ENCODE results near the gene SLC1A4. TPM values are rescaled to one million over a fixed set of nuclear protein-coding genes. Genes with fewer than 3 reads are reported as not detected.

Gene SLC1A4
- total and polyA plus RNA-seq, 2 of the 4 experiments (the other 2 are of a cell fraction) = 6.8 to 8.1 TPM

GRCh38 chr2:65032019-65032975 is 43.1 kb downstream of the SLC1A4 start:
- dilution Hi-C loops (cut with HindIII; ENCODE audit: low sequenced_read_pairs, unreplicated experiment) = no loop called here
- no peaks in the 10 kb centered on the region for H3K9me3 ChIP-seq (ENCODE audit: control insufficient read depth, insufficient read depth, low read length)
- H3K18ac ChIP-seq (ENCODE audit: low read depth, low read length) = no peak overlapping the region
- no peak overlapping the region for H2AFZ ChIP-seq (replicated peaks; ENCODE audit: low read length, poor library complexity)
- CTCF ChIA-PET = interaction anchor here (0.7 kb wide), 1 partner anchor 383 kb away, joined by 6 read pairs; no protein-coding TSS in a partner anchor
- H4K91ac ChIP-seq (ENCODE audit: insufficient read depth, low read depth, low read length) = no peak overlapping the region
- ATAC-seq (ENCODE audit: low read depth) (no peak), DNase-seq (no peak)
- no peaks in the 10 kb centered on the region for H4K20me1 ChIP-seq (ENCODE audit: insufficient read depth, low read length)
- H2BK120ac ChIP-seq (ENCODE audit: low read depth, low read length) = no peak overlapping the region
- 0 out of 2 replicates have a peak, but pooled peaks cover 3% of the 10 kb centered on the region for H3K9me1 ChIP-seq (ENCODE audit: insufficient read depth, low read length)
- no peak overlapping the region for H3K14ac ChIP-seq (replicated peaks; ENCODE audit: low read depth, low read length)
- peaks cover 4% of the 10 kb centered on the region; the same call in 1 of the 2 replicates for H3K4me1 ChIP-seq (ENCODE audit: control insufficient read depth, insufficient read depth, low read length)
- no peaks in the 10 kb centered on the region for H3K36me3 ChIP-seq (ENCODE audit: control insufficient read depth, insufficient read depth, low read length)
- H3K23ac ChIP-seq (ENCODE audit: low read depth, low read length) = no peak overlapping the region
- no peak overlapping the region for H2BK5ac ChIP-seq (ENCODE audit: low read depth, low read length, poor library complexity, severe bottlenecking)
- H2AK5ac ChIP-seq (ENCODE audit: low read depth, low read length) = no peak overlapping the region
- no peak overlapping the region for H3K56ac ChIP-seq (ENCODE audit: extremely low read depth, insufficient read depth, low read length)
- intact Hi-C loops (cut with micrococcal nuclease) = no loop called here
- H3K9ac ChIP-seq (ENCODE audit: low read depth, low read length) = no peak overlapping the region
- no peak overlapping the region for H3K4me2 ChIP-seq (ENCODE audit: low read depth, low read length)
- no peak overlapping the region for H2AK9ac ChIP-seq (replicated peaks; ENCODE audit: low read depth, low read length, poor library complexity)
- in situ Hi-C loops (cut with MboI; ENCODE audit: low sequenced_read_pairs) = loop anchor here (25.0 kb wide), 1 partner anchor 695 kb away; no protein-coding TSS in a partner anchor
- no peak overlapping the region for H4K8ac ChIP-seq (ENCODE audit: low read depth in 2 of 2, low read length in 2 of 2)
- H2BK20ac ChIP-seq (ENCODE audit: low read depth, low read length) = no peak overlapping the region
- POLR2A ChIA-PET (ENCODE audit: unreplicated experiment) = no interaction called here
- H3K79me1 ChIP-seq (ENCODE audit: low read depth in 1 of 2, low read length in 2 of 2) = no peaks in the 10 kb centered on the region
- H3K27ac ChIP-seq (ENCODE audit: insufficient read depth, low read length) = no peak overlapping the region
- no peak overlapping the region for H4K5ac ChIP-seq (ENCODE audit: low read depth, low read length)
- BruUV-seq (replicated peaks) = no TSS peak
- H3K4ac ChIP-seq (ENCODE audit: low read depth, low read length) = no peak overlapping the region
- WGBS, 2 experiments (ENCODE audit: extremely low coverage in 2 of 2, insufficient read length in 1 of 2) = 80% methylated on average over 1 of the region's 13 CpGs; no CpG with 5 or more reads in 1 of the 2 experiments
- H3K4me3 ChIP-seq (ENCODE audit: insufficient read depth, low read depth, low read length) = no peak overlapping the region
- peaks cover 3% of the 10 kb centered on the region for H3K27me3 ChIP-seq (ENCODE audit: control insufficient read depth, insufficient read depth, low read length)
- H2BK15ac ChIP-seq (ENCODE audit: low read depth, low read length) = no peak overlapping the region
- TF ChIP-seq RAD21 (IDR thresholded peaks at IDR 0.05; ENCODE audit: low read length) = no peak
- TF ChIP-seq MAFK (IDR thresholded peaks at IDR 0.05; ENCODE audit: low read depth, low read length) = no peak
- no peak for TF ChIP-seq USF2 (IDR thresholded peaks at IDR 0.05; ENCODE audit: low read depth, low read length)
- TF ChIP-seq CTCF (conservative IDR thresholded peaks at IDR 0.05; ENCODE audit: low read depth, low read length) = no peak
- TF ChIP-seq CHD1 (IDR thresholded peaks at IDR 0.05; ENCODE audit: low read depth, low read length) = no peak
- TF ChIP-seq POLR2A (IDR thresholded peaks at IDR 0.05; ENCODE audit: low read depth, low read length) = no peak
- TF ChIP-seq BHLHE40 (IDR thresholded peaks at IDR 0.05; ENCODE audit: low read depth, low read length) = no peak
- TF ChIP-seq MAZ (IDR thresholded peaks at IDR 0.05; ENCODE audit: borderline replicate concordance, low read depth, low read length) = no peak
- no peak for TF ChIP-seq ELK1 (IDR thresholded peaks at IDR 0.05; ENCODE audit: borderline replicate concordance, low read depth, low read length)

Measured in IMR-90 (cell line).